Activated CD8-positive, alpha-beta memory T cell treated with anti-CD3 and anti-CD28 coated beads for 24 hours (primary cell): Measurements from ENCODE around the gene ZPBP2.

ENCODE experiments used
- DNase-seq: peaks from one replicate; pipeline ENCODE4 v3.0.0-alpha.2; 2020

ZPBP2 gene

GRCh38 chr17:39915559-39915958 lies 47.6 kb downstream of the ZPBP2 start:
- no peak for DNase-seq

DNA sequence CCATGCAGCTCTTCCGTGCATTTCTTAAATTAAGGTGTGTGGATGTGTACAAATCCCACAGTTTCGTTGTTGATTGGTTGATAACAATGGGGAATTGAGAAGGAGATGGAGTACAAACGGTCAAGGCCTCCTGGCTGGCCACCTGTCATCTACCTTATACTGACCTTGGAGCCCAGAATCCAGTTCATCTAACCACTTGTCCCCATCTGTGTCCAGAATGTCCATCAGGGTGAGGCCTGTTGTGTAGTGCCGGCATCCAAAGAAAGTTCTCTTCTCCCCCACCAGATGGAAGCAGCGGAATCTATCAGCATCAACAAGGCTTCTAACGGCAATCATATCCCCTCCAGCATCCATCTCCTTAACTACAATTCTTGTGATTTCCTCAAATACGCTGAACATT lies 48.9 kb downstream of the ZPBP2 start:
- DNase-seq, result no peak

GRCh38 chr17:39919087-39919683 lies 51.2 kb downstream of the ZPBP2 start:
- DNase-seq, result no peak

DNA sequence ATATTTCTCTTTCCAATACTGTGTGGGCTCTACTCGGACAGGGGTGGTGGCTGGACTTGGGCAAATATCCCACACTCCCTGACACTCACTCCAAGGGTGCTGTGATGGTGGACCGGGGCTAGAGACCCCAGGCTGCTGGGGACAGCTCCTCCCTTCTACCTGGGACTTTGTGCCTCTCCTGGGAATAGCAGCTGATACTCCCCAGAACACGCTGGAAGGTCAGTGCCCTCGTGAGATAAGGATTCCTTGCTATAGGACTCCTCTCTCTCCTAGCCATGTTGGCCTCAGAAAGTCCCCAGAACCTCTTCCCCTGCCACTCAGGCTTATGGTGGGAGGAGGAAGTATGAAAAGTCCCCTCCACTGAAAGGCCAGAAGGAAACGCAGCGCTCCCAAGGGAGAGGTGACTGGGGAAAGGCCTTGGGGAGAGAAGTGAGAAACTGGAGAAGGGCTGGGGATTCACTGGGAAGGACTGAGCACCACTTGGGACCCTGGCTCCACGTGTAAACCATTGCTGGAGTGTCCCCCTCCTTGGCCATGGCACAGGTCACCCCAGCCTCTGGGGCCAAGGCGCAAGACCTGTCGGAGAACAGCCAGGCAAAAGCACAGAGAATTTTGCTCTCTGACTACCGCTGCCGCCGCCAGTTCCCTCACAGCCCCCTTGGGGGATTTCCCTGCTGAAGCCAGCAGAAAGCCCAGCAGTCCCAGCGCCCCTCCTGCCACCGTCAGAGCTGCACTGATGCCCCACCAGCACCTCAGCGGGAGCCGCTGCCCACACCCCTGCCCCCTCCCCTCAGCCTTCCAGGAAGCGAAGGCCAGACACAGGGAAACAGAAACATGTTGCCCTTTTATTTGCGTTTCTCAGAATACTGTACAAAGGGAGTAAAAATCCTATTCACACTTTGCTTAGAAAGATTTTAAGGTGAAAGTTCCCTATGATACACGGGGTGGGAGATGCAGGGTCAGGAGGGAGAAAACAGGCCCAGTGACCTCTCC lies 52.5 kb downstream of the ZPBP2 start:
- DNase-seq, result peak; percentile 84

GRCh38 chr17:39921323-39921722 lies 53.3 kb downstream of the ZPBP2 start:
- DNase-seq, result peak; percentile 76

- DNase-seq, result no peak
These were observed 54.0 kb downstream of the ZPBP2 start for GRCh38 chr17:39922006-39922405.

DNA sequence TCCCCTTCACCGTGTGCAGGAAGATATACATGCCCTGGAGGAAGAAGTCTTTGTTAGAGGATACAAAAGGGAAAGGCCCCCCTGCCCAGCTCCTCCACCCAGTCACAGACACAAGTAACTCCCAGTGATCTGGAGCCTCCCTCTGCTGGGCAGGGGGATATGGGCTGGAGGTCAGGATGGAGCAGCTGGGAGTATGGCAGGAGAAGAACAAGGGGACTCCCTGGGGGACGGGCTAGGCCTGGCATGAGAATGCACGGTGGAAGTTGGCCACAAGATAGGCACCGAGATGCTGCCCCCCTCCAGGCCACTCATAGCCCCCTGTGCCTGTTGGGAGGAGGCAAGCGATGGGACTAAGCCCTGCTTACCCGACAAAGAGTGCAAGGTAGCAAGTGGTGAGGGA lies 55.2 kb downstream of the ZPBP2 start:
- no peak for DNase-seq

DNA sequence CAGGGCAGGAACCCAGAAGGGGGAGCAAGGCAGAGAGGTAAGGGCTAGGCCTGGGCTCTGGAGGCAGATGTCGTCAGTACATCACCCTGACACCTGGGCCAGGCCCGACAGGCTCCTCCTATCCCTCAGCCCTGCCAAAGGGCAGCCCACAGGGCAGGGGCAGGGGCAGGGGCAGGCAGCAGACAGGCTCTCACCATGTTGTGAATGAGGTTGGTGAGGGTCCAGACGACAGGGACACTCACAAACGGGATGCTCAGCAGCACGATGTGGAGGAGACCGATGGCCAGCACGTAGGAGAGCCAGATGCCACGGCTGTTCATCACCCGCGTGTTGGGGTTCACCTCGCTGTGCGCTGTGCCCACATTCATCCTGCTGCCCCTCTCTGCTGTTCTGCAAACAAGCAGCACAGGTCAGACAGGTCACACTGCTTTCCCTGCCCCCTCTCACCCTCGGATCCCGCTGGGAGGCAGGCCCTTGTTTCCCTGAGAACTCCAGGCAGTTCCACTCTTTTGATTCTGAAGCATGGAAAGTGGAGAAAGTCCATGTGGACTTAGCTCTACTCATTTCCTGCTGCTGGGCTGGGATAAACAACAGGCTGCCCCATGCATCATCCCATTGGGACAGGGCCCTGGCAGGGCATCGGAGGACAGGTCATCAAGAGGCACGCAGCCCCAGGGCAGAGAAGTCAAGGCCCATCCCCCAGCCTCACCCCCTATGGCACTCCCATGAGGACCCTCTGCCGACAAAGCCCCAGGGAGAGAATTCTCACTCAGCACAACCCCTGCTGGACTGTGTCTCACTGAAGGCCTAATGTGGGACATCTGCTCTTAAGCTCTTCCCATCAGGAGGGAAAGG lies 56.1 kb downstream of the ZPBP2 start:
- no peak for DNase-seq

- DNase-seq, result no peak
These were observed 56.7 kb downstream of the ZPBP2 start for GRCh38 chr17:39924691-39925055.

DNA sequence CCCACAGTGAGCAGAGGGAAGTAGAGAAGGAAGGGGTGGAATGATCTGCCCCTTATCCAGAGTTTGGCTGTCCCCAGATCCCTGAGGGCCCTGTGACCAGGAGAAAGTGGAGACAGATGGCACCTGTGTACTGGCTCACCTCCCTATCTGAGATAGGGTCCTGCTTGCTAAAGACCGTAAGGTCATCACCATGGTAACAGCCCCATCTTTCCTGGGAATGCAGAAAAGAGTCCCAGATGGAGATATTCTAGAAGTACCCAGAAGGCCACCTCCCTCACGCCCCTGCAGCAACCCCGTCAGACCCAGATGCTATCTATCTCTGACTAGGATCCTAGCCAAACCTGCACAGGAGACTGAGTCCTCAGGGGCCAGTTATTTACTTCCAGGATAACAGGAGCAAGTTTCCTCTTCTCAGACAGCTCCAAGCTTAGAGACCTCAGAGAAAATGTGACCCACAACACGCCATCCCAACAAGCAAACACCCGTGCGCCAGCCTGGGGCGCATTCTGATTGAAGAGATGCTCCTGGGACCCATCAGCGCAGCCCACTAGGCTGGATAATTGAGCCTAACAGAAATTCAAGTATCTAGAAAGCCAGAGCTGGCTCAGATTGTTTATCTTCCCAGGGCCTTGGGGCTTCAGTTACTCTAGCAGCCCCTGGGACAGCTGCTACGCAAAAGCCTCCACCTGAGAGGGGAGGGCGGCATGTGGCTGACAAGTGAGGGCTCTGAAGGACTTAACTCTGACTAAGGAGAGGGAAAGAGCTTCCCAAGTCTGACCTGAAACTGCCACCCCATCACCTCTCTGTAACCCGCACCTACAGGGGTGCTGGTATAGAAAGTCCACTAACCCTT lies 57.5 kb downstream of the ZPBP2 start:
- DNase-seq, result peak; percentile 67

GRCh38 chr17:39926135-39926587 lies 58.2 kb downstream of the ZPBP2 start:
- DNase-seq, result peak; percentile 79

GRCh38 chr17:39926588-39927100 lies 58.6 kb downstream of the ZPBP2 start:
- peak; percentile 81 for DNase-seq
